Colonic mucosa (tissue), 4 donors: ENCODE results near the gene ATMIN. TPM values are rescaled to one million over a fixed set of nuclear protein-coding genes. Genes with fewer than 3 reads are reported as not detected.

ENCODE experiments used
- DNase-seq: peaks from one replicate; pipeline ENCODE4 v3.0.0-alpha.2; 2020
- H3K27ac ChIP-seq: fragments of 200-600 bp; one replicate; pipeline ENCODE4 v1.8.0; 2021
- H3K27me3 ChIP-seq: fragments of 200-600 bp; one replicate; pipeline ENCODE4 v1.8.0; 2021
- H3K36me3 ChIP-seq: fragments of 200-600 bp; one replicate; pipeline ENCODE4 v1.8.0; 2021
- H3K4me1 ChIP-seq: fragments of 200-600 bp; one replicate; pipeline ENCODE4 v1.8.0; 2021; ENCODE audit warnings: mild to moderate bottlenecking
- H3K4me3 ChIP-seq: fragments of 200-600 bp; one replicate; pipeline ENCODE4 v1.8.0; 2021
- H3K9ac ChIP-seq, 2 donors: one replicate each; pipeline ENCODE4 v1.7.0; 2013; ENCODE audit warnings: control low read depth in 2 of 2, low read depth in 2 of 2, low read length in 2 of 2
- H3K9me3 ChIP-seq: fragments of 200-600 bp; one replicate; pipeline ENCODE4 v1.8.0; 2021
- CTCF ChIP-seq: fragments of 200-600 bp; IDR thresholded peaks from one replicate; pipeline ENCODE4 v1.8.0; 2022; ENCODE audit warnings: antibody characterized with exemption, mild to moderate bottlenecking
- intact Hi-C: fragments of 100-400 bp; cut with DNase I; formaldehyde crosslinking; loops from one replicate; pipeline ENCODE4 v1.14.1; 2022
- total RNA-seq, 2 donors: library from RNA; stranded (reverse); fragmentation: NEBNext Ultra II Directional in 1 of 2; extraction: Animal tissue kit (Norgen Biotek cat#: 25700) in 1 of 2; gene quantifications; one replicate each; pipeline ENCODE4 v1.2.1, GENCODE V29; 2021
- donor health status: healthy.
- donor health status: DM: no; HTN: no; CAD: no.
- donor health status: DM: no; HTN: no; CAD: no.

Gene ATMIN
- total RNA-seq, 2 donors from 2014 or later = 23.9 to 26.3 TPM

DNA sequence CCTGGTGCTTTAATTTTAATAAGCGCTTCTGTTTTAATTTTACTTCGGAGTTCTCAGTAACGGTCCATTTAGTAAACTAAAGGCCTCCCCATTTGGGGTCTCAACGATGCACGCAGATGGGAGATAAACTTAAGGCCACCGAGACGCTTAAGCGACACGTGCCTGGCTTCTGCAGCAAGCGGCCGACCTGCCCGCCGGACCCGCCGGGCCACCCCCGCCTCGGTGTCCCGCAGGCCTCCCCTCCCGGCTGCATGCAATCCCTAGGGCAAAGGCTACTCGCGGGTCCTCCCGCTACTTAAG lies 60.0 kb downstream of the ATMIN start:
- intact Hi-C loops = loop anchor here (5.0 kb wide), 1 partner anchor 222 kb away; no protein-coding TSS in a partner anchor
- Histone ChIP-seq H3K4me1 (no peaks in the 10 kb centered on the region), H3K4me3 (peak overlapping the region; percentile 94), H3K27me3 (no peaks in the 10 kb centered on the region), H3K27ac (peak overlapping the region; percentile 69), H3K36me3 (no peaks in the 10 kb centered on the region), H3K9me3 (no peaks in the 10 kb centered on the region), H3K9ac (peak overlapping the region; percentile 55 to 76)
- TF ChIP-seq CTCF = no peak
- no peak for DNase-seq

DNA sequence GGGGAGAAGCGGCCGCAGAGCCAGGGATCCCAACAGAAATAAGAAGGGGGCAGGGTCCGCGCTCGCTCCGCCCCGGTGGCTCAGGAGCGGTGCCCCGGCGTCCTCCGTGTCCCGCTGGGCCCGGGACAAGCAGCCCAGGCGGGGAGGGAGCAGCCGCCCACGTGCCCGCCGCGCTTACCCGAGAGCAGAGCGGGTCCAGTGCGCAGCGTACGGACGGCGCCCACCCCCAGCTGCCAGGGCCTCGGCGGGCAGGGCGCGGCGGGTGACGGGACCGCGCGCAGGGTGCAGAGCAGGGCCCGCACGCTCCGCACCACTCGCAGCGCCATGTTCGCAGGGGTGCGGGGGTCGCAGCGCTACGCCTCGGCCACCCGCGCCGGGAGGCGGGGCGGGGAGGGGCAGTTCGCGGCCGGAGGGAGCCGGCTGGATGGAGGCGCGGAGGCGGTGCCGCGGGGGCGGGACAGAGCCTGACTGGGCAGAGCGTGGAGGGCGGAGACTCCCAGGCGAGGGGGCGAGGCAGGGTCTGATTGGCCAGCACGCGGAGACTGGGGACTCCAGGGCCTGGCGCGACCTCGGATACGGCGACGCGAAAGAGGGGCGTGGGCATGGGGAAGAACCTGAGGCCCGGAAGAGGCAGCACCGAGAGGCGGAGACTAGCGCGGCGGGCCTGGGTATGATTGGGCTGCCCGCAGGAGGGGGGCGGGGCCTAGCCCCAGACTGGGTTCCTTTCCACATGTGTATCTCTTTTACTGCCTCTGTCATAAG lies 60.5 kb downstream of the ATMIN start, which contains the start of gene GCSH:
TSS of gene GCSH (minus strand) at position 443 of the 762 bp plus-strand sequence. CDS start at position 326, 117 bp downstream.
- H3K4me1 ChIP-seq = no peaks in the 10 kb centered on the region
- H3K27me3 ChIP-seq = no peaks in the 10 kb centered on the region
- no peaks in the 10 kb centered on the region for H3K9me3 ChIP-seq
- peak within 1 kb of the TSS; percentile 55 to 76 for H3K9ac ChIP-seq
- intact Hi-C loops = loop anchor here (5.0 kb wide), 1 partner anchor 221 kb away; no protein-coding TSS in a partner anchor
- H3K4me3 ChIP-seq = peak within 1 kb of the TSS; percentile 94
- peak; percentile 99 for DNase-seq
- H3K36me3 ChIP-seq = no peaks in the 10 kb centered on the region
- TF ChIP-seq CTCF = no peak
- H3K27ac ChIP-seq = peak within 1 kb of the TSS; percentile 69

- peak; percentile 44 for DNase-seq
- H3K4me3 ChIP-seq = peak overlapping the region; percentile 94
- TF ChIP-seq CTCF = no peak
- no peaks in the 10 kb centered on the region for H3K9me3 ChIP-seq
- H3K9ac ChIP-seq = no peak overlapping the region
- H3K27me3 ChIP-seq = no peaks in the 10 kb centered on the region
- intact Hi-C loops = loop anchor here (5.0 kb wide), 1 partner anchor 221 kb away; no protein-coding TSS in a partner anchor
- H3K36me3 ChIP-seq = no peaks in the 10 kb centered on the region
- H3K27ac ChIP-seq = peak overlapping the region; percentile 50
- H3K4me1 ChIP-seq = no peaks in the 10 kb centered on the region
These were observed 61.1 kb downstream of the ATMIN start for GRCh38 chr16:81096715-81097208.

Other genes with a start within 250 kb of the ATMIN start
- gene CDYL2, start 231.2 kb upstream of the ATMIN start, total RNA-seq = 1 to 10 TPM; 4.8 TPM
- 10 to 100 TPM; 59.4 to 81.6 TPM for gene CMC2, start 29.0 kb upstream of the ATMIN start, total RNA-seq
- gene CENPN, start 28.6 kb upstream of the ATMIN start, total RNA-seq = 10 to 100 TPM in 1 of 2 donors, 1 to 10 TPM in 1; 9.3 to 28.7 TPM
- gene C16orf46, start 41.4 kb downstream of the ATMIN start, total RNA-seq = under 1 TPM in 1 of 2 donors, not detected in 1; 0.40 TPM
- gene GCSH, start 60.6 kb downstream of the ATMIN start, total RNA-seq = 10 to 100 TPM in 1 of 2 donors, 1 to 10 TPM in 1; 9.4 to 24.7 TPM
- 1 to 10 TPM; 2.1 to 6.1 TPM for gene BCO1, start 202.8 kb downstream of the ATMIN start, total RNA-seq